Measurements from ENCODE around the gene NTN1.
A peak's percentile ranks its signal among the peaks of the same experiment; 100 is the strongest.

NTN1 gene

GRCh38 chr17:9237661-9238301 lies 216.5 kb downstream of the NTN1 start:
- Histone ChIP-seq H3K27me3 (ENCODE audit: control insufficient read depth in 5 of 5, insufficient read depth in 4 of 5, low read length in 5 of 5) (peaks cover 2 to 14% (median 4%) of the 10 kb centered on the region in 5 donors), H3K4me1 (ENCODE audit: control insufficient read depth in 5 of 5, insufficient read depth in 5 of 5, low read length in 5 of 5) (peaks cover 6 to 48% (median 35%) of the 10 kb centered on the region in 5 donors), H3K9ac (ENCODE audit: low read length in 5 of 5) (no peak overlapping the region), H3K27ac (ENCODE audit: low read depth, low read length) (no peak overlapping the region), H3K4me3 (ENCODE audit: low read depth in 1 of 5, low read length in 5 of 5) (no peak overlapping the region), H3K36me3 (ENCODE audit: control insufficient read depth in 5 of 5, insufficient read depth in 5 of 5, low read length in 5 of 5) (no peaks in the 10 kb centered on the region), H3K9me3 (ENCODE audit: control insufficient read depth in 5 of 5, low read length in 5 of 5) (peaks cover 0 to 3% (median 0%) of the 10 kb centered on the region in 5 donors)

DNA sequence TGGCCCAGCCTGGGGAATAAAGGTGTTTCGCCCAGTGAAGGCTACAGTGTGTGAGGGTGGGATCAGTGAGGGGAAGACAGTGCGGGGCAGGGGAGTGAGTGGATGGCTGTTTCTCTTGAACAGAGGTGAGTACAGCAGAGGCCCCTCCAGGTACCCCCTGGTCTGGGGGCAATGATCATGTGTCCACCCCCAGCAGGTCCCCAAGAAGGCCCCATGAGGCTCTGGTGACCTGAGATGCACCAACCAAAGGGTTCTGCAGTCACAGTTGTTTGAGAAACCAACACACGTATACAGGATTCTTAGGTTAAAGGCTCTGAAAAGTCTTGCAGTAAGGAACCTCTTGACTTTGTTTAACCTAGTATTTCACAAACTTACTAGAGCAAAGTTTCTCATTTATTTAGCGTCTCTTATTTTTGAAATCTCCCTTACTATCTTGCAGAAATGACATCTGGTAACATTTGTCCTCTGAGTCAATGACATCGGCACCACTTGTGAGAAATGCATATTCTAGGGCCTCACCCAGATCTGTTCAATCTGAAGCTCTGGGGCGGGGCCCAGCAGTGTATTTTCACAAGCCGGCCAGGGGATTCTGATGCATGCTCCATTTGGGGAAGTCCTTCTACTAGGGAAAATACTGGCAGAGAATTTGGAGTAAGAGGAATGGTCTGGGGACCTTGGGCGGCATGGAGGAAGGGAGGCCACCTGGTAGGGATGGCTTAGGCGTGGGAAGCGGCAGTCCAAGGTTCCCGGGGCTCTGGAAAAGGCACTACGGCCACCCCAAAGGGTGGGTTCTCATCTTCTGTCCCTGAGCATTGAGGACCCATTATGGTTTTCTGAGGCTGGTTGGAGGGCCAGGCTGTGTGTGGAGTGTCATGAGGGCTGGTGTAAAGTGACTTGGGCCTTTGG lies 217.3 kb downstream of the NTN1 start:
- Histone ChIP-seq H3K27ac (ENCODE audit: low read depth, low read length) (no peak overlapping the region), H3K27me3 (ENCODE audit: control insufficient read depth in 5 of 5, insufficient read depth in 4 of 5, low read length in 5 of 5) (peaks cover 0 to 9% (median 3%) of the 10 kb centered on the region in 5 donors), H3K9ac (ENCODE audit: low read length in 5 of 5) (peak overlapping the region in 2 of 5 donors; percentile 78 to 86), H3K9me3 (ENCODE audit: control insufficient read depth in 5 of 5, low read length in 5 of 5) (peaks cover 0 to 3% (median 0%) of the 10 kb centered on the region in 5 donors), H3K36me3 (ENCODE audit: control insufficient read depth in 5 of 5, insufficient read depth in 5 of 5, low read length in 5 of 5) (no peaks in the 10 kb centered on the region), H3K4me1 (ENCODE audit: control insufficient read depth in 5 of 5, insufficient read depth in 5 of 5, low read length in 5 of 5) (peaks cover 6 to 56% (median 41%) of the 10 kb centered on the region in 5 donors), H3K4me3 (ENCODE audit: low read depth in 1 of 5, low read length in 5 of 5) (peak overlapping the region in 3 of 5 donors; percentile 47 to 61 (median 49))

DNA sequence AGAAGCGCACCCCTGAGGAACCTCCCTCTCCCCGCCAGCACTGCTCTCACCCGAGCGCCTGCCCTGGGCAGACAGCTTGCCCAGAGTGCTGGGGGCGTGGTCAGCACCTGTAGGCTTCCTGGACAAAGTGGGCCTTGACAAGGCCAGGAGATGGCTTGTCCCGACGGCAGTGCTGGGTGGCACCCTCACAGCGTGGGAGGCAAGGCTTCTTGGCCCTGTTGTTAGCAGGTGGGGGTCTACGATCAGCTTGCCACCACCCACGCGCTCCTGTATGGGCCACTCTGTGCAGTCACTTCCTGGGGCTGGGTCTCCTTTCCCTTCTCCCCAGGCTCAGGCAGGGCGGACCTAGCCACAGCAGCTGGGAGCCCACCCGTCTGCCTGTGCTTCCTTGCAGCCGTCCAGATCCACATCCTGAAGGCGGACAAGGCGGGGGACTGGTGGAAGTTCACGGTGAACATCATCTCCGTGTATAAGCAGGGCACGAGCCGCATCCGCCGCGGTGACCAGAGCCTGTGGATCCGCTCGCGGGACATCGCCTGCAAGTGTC lies 218.0 kb downstream of the NTN1 start:
- Histone ChIP-seq H3K27me3 (ENCODE audit: control insufficient read depth in 5 of 5, insufficient read depth in 4 of 5, low read length in 5 of 5) (peaks cover 0 to 3% (median 0%) of the 10 kb centered on the region in 5 donors), H3K9me3 (ENCODE audit: control insufficient read depth in 5 of 5, low read length in 5 of 5) (peaks cover 0 to 3% (median 0%) of the 10 kb centered on the region in 5 donors), H3K4me1 (ENCODE audit: control insufficient read depth in 5 of 5, insufficient read depth in 5 of 5, low read length in 5 of 5) (peaks cover 6 to 63% (median 49%) of the 10 kb centered on the region in 5 donors), H3K4me3 (ENCODE audit: low read depth in 1 of 5, low read length in 5 of 5) (peak overlapping the region in 4 of 5 donors; percentile 47 to 65 (median 55)), H3K36me3 (ENCODE audit: control insufficient read depth in 5 of 5, insufficient read depth in 5 of 5, low read length in 5 of 5) (no peaks in the 10 kb centered on the region), H3K9ac (ENCODE audit: low read length in 5 of 5) (peak overlapping the region in 4 of 5 donors; percentile 46 to 86 (median 64)), H3K27ac (ENCODE audit: low read depth, low read length) (no peak overlapping the region)

DNA sequence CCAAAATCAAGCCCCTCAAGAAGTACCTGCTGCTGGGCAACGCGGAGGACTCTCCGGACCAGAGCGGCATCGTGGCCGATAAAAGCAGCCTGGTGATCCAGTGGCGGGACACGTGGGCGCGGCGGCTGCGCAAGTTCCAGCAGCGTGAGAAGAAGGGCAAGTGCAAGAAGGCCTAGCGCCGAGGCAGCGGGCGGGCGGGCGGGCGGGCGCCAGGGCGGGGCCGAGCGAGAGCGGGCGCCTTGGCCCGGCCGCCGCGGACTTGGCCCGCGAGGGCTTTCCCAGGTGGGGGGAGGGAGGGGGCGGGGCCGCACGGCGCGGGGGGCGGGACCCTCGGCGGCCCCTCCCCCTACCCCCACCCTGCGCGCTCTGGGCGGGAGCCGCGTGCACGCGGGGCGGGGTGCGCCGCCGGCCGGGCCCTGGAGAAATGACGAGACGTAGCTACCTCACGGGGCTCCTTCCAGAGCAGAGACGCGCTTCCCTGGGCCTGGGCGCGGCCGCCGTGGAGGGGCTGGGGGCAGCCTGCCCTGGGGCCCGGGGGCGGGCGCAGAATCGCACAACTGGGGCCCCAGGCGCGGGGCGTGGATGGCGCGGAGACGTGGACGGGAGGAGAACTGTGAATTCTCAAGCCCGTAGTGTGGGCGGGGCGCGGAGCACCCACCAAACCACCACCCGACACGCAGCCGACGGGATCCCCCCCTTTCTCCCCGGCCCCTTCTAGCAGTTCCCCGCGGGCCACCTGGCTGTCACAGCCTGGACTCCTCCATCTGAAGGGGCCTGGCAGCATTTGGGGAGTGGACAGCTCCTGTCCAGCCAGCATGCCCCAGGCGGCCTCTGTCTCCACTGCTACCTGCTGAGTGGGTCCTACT lies 218.7 kb downstream of the NTN1 start:
- H3K27me3 ChIP-seq (ENCODE audit: control insufficient read depth in 5 of 5, insufficient read depth in 4 of 5, low read length in 5 of 5), result peaks cover 0 to 3% (median 0%) of the 10 kb centered on the region in 5 donors
- H3K9me3 ChIP-seq (ENCODE audit: control insufficient read depth in 5 of 5, low read length in 5 of 5), result peaks cover 0 to 3% (median 0%) of the 10 kb centered on the region in 5 donors
- peak overlapping the region; percentile 16 to 86 (median 77) for H3K9ac ChIP-seq (ENCODE audit: low read length in 5 of 5)
- H3K27ac ChIP-seq (ENCODE audit: low read depth, low read length), result peak overlapping the region; percentile 94
- H3K4me3 ChIP-seq (ENCODE audit: low read depth in 1 of 5, low read length in 5 of 5), result peak overlapping the region in 4 of 5 donors; percentile 53 to 67 (median 63)
- H3K4me1 ChIP-seq (ENCODE audit: control insufficient read depth in 5 of 5, insufficient read depth in 5 of 5, low read length in 5 of 5), result peaks cover 6 to 70% (median 55%) of the 10 kb centered on the region in 5 donors
- H3K36me3 ChIP-seq (ENCODE audit: control insufficient read depth in 5 of 5, insufficient read depth in 5 of 5, low read length in 5 of 5), result no peaks in the 10 kb centered on the region

- peaks cover 0 to 3% (median 0%) of the 10 kb centered on the region in 5 donors for H3K9me3 ChIP-seq (ENCODE audit: control insufficient read depth in 5 of 5, low read length in 5 of 5)
- H3K4me1 ChIP-seq (ENCODE audit: control insufficient read depth in 5 of 5, insufficient read depth in 5 of 5, low read length in 5 of 5), result peaks cover 6 to 70% (median 55%) of the 10 kb centered on the region in 5 donors
- H3K27me3 ChIP-seq (ENCODE audit: control insufficient read depth in 5 of 5, insufficient read depth in 4 of 5, low read length in 5 of 5), result no peaks in the 10 kb centered on the region
- peak overlapping the region in 4 of 5 donors; percentile 53 to 67 (median 57) for H3K4me3 ChIP-seq (ENCODE audit: low read depth in 1 of 5, low read length in 5 of 5)
- H3K9ac ChIP-seq (ENCODE audit: low read length in 5 of 5), result peak overlapping the region in 4 of 5 donors; percentile 62 to 80 (median 76)
- peak overlapping the region; percentile 94 for H3K27ac ChIP-seq (ENCODE audit: low read depth, low read length)
- no peaks in the 10 kb centered on the region for H3K36me3 ChIP-seq (ENCODE audit: control insufficient read depth in 5 of 5, insufficient read depth in 5 of 5, low read length in 5 of 5)
Observed at GRCh38 chr17:9240659-9241370, 219.5 kb downstream of the NTN1 start.

GRCh38 chr17:9241371-9241712 lies 220.0 kb downstream of the NTN1 start:
- Histone ChIP-seq H3K9ac (ENCODE audit: low read length in 5 of 5) (peak overlapping the region in 3 of 5 donors; percentile 42 to 77 (median 68)), H3K27ac (ENCODE audit: low read depth, low read length) (peak overlapping the region; percentile 94), H3K4me1 (ENCODE audit: control insufficient read depth in 5 of 5, insufficient read depth in 5 of 5, low read length in 5 of 5) (peaks cover 6 to 70% (median 55%) of the 10 kb centered on the region in 5 donors), H3K4me3 (ENCODE audit: low read depth in 1 of 5, low read length in 5 of 5) (peak overlapping the region in 1 of 5 donors; percentile 8), H3K9me3 (ENCODE audit: control insufficient read depth in 5 of 5, low read length in 5 of 5) (peaks cover 0 to 3% (median 0%) of the 10 kb centered on the region in 5 donors), H3K27me3 (ENCODE audit: control insufficient read depth in 5 of 5, insufficient read depth in 4 of 5, low read length in 5 of 5) (no peaks in the 10 kb centered on the region), H3K36me3 (ENCODE audit: control insufficient read depth in 5 of 5, insufficient read depth in 5 of 5, low read length in 5 of 5) (no peaks in the 10 kb centered on the region)

GRCh38 chr17:9241774-9242496 lies 220.6 kb downstream of the NTN1 start:
- Histone ChIP-seq H3K36me3 (ENCODE audit: control insufficient read depth in 5 of 5, insufficient read depth in 5 of 5, low read length in 5 of 5) (no peaks in the 10 kb centered on the region), H3K9ac (ENCODE audit: low read length in 5 of 5) (no peak overlapping the region), H3K27me3 (ENCODE audit: control insufficient read depth in 5 of 5, insufficient read depth in 4 of 5, low read length in 5 of 5) (no peaks in the 10 kb centered on the region), H3K27ac (ENCODE audit: low read depth, low read length) (peak overlapping the region; percentile 94), H3K4me3 (ENCODE audit: low read depth in 1 of 5, low read length in 5 of 5) (peak overlapping the region in 1 of 5 donors; percentile 8), H3K4me1 (ENCODE audit: control insufficient read depth in 5 of 5, insufficient read depth in 5 of 5, low read length in 5 of 5) (peaks cover 6 to 70% (median 55%) of the 10 kb centered on the region in 5 donors), H3K9me3 (ENCODE audit: control insufficient read depth in 5 of 5, low read length in 5 of 5) (peaks cover 0 to 2% (median 0%) of the 10 kb centered on the region in 5 donors)

- H3K4me1 ChIP-seq (ENCODE audit: control insufficient read depth in 5 of 5, insufficient read depth in 5 of 5, low read length in 5 of 5), result peaks cover 6 to 70% (median 55%) of the 10 kb centered on the region in 5 donors
- H3K36me3 ChIP-seq (ENCODE audit: control insufficient read depth in 5 of 5, insufficient read depth in 5 of 5, low read length in 5 of 5), result no peaks in the 10 kb centered on the region
- H3K4me3 ChIP-seq (ENCODE audit: low read depth in 1 of 5, low read length in 5 of 5), result no peak overlapping the region
- H3K27ac ChIP-seq (ENCODE audit: low read depth, low read length), result peak overlapping the region; percentile 10
- H3K9me3 ChIP-seq (ENCODE audit: control insufficient read depth in 5 of 5, low read length in 5 of 5), result no peaks in the 10 kb centered on the region
- H3K27me3 ChIP-seq (ENCODE audit: control insufficient read depth in 5 of 5, insufficient read depth in 4 of 5, low read length in 5 of 5), result no peaks in the 10 kb centered on the region
- H3K9ac ChIP-seq (ENCODE audit: low read length in 5 of 5), result no peak overlapping the region
Observed at GRCh38 chr17:9242497-9242881, 221.2 kb downstream of the NTN1 start.

Data from subcutaneous abdominal adipose tissue (tissue), 5 donors.